Heart right ventricle (tissue), 16 donors: ENCODE data around the gene DET1. TPM values are rescaled to one million over a fixed set of nuclear protein-coding genes. Genes with fewer than 3 reads are reported as not detected.
A peak's percentile ranks its signal among the peaks of the same experiment; 100 is the strongest.
"Not testable (repeated sequence)": the region's sequence is repeated elsewhere in the genome, so short reads cannot be mapped to it uniquely, and the experiment has no call there.

Experiments
- ATAC-seq, 8 donors: fragments of 200-7000 bp; cut with Tn5 transposase; one replicate each; pipeline ENCODE4 v1.9.1; 2020; ENCODE audit warnings: mild to moderate bottlenecking in 8 of 8, moderate library complexity in 8 of 8, moderate number of reproducible peaks in 1 of 8
- DNase-seq, 2 donors: peaks; one replicate each; pipeline ENCODE4 v3.0.0-alpha.2; 2020
- H3K27ac ChIP-seq, 10 donors: fragments of 200-600 bp; sonication (generic) in 2 of 10; one replicate each; pipeline versions ENCODE4 v1.5.0 to v1.8.0; 2020 to 2022; ENCODE audit warnings: mild to moderate bottlenecking in 3 of 10
- H3K27me3 ChIP-seq, 7 donors: fragments of 200-600 bp; one replicate each; pipeline ENCODE4 v1.8.0; 2021 to 2022; ENCODE audit warnings: mild to moderate bottlenecking in 2 of 7
- H3K36me3 ChIP-seq, 9 donors: fragments of 200-600 bp; sonication (generic) in 1 of 9; one replicate each; pipeline versions ENCODE4 v1.5.0 to v1.8.0; 2020 to 2022; ENCODE audit warnings: mild to moderate bottlenecking in 2 of 9
- H3K4me1 ChIP-seq, 9 donors: fragments of 200-600 bp; sonication (generic) in 1 of 9; one replicate each; pipeline versions ENCODE4 v1.5.0 to v1.8.0; 2020 to 2022; ENCODE audit warnings: mild to moderate bottlenecking in 4 of 9
- H3K4me3 ChIP-seq, 10 donors: fragments of 200-600 bp; sonication (generic) in 2 of 10; one replicate each; pipeline versions ENCODE4 v1.5.0 to v1.8.0; 2020 to 2022; ENCODE audit warnings: mild to moderate bottlenecking in 7 of 10, moderate library complexity in 2 of 10
- H3K9me3 ChIP-seq, 11 donors: fragments of 200-600 bp in 10 of 11; sonication (generic) in 2 of 11; one replicate each; pipeline versions ENCODE4 v1.5.0 to v1.8.0; 2013 to 2022; ENCODE audit warnings: mild to moderate bottlenecking in 2 of 11, control low read depth in 1 of 11, moderate library complexity in 1 of 11
- WGBS, 2 donors: extraction: QIAGEN DNeasy Blood & Tissue Kit; methylation state at CpG; one replicate each; pipeline ENCODE4 v1.1.7; 2013; ENCODE audit warnings: inconsistent platforms in 1 of 2; 5-methylcytosine and 5-hydroxymethylcytosine counted together
- intact Hi-C, 10 donors: fragments of 100-400 bp; cut with DNase I; formaldehyde crosslinking; loops; one replicate each; pipeline versions ENCODE4 v1.11.1 to v1.14.2; 2022
- polyA plus RNA-seq, 2 donors: library from polyadenylated mRNA; stranded (reverse); fragments of 200-250 nt; gene quantifications; one replicate each; pipeline ENCODE4 v1.2.3, GENCODE V29; 2013
- total RNA-seq, 10 donors: library from RNA; stranded (reverse); fragmentation: NEBNext Ultra II Directional in 3 of 10; extraction: Animal tissue kit (Norgen Biotek cat#: 25700) in 3 of 10; gene quantifications; one replicate each; pipeline versions ENCODE4 v1.2.1 to v1.2.4, GENCODE V29; 2021 to 2023
- TF ChIP-seq, protein P1 (sequence below), 9 donors: fragments of 200-600 bp; sonication (generic) in 2 of 9; IDR thresholded peaks; one replicate each; pipeline versions ENCODE4 v1.5.0 to v1.8.0; 2021 to 2022; ENCODE audit warnings: antibody characterized with exemption in 9 of 9, mild to moderate bottlenecking in 5 of 9, moderate library complexity in 1 of 9
- donor health status: Arrhythmogenic right ventricular cardiomyopathy.
- donor health status: ischemic (EF 13 %, LVEDD 7.1; RV severe dilation, severe dysfunction).
- donor health status: healthy with polysubstance abuse.
- donor health status: DM: no; HTN: yes; CAD: no.
- donor health status: DM: no; HTN: no; CAD: no.
- donor health status: ischemic (EF 25% LVEDD 6.9; RV normal size, moderate dysfunction).
- donor health status: ischemic (EF 25% LVEDD 5.7; RV mildly dilated, moderate dysfunction).
- donor health status: healthy.
- donor health status: DM: yes; HTN: yes; CAD: no.
- donor health status: Ischemic cardiomyopathy.
- donor health status: ischemic (EF 35%, LVEDD 5.7; RV mildly dilated, moderate dysfunction).
- donor health status: nonischemic (EF 11% LVEDD 7.7; RV severe dilation, severe dysfunction).
- donor health status: DM: yes; HTN: yes; CAD: no.
- donor health status: PGD.
- donor health status: ischemic (EF 29% LVEDD 5.4; RV normal size, mild dysfunction).
- donor health status: nonischemic (EF 23%, LVEDD 6.1; RV moderate dilation, normal function).

Gene DET1
- total and polyA plus RNA-seq, 12 donors = 2.9 to 10.5 (median 8.3) TPM

- 83 to 84% methylated on average over 13 of the region's 13 CpGs for WGBS, 2 donors
- Histone ChIP-seq H3K27ac (peak overlapping the region; percentile 46 to 91 (median 82)), H3K36me3 (peaks cover 0 to 8% (median 0%) of the 10 kb centered on the region in 9 donors), H3K4me1 (peaks cover 6 to 59% (median 27%) of the 10 kb centered on the region in 9 donors), H3K4me3 (no peak overlapping the region), H3K9me3 (no peaks in the 10 kb centered on the region), H3K27me3 (no peaks in the 10 kb centered on the region)
- ATAC-seq (no peak), DNase-seq (no peak)
- TF ChIP-seq, protein P1, sequence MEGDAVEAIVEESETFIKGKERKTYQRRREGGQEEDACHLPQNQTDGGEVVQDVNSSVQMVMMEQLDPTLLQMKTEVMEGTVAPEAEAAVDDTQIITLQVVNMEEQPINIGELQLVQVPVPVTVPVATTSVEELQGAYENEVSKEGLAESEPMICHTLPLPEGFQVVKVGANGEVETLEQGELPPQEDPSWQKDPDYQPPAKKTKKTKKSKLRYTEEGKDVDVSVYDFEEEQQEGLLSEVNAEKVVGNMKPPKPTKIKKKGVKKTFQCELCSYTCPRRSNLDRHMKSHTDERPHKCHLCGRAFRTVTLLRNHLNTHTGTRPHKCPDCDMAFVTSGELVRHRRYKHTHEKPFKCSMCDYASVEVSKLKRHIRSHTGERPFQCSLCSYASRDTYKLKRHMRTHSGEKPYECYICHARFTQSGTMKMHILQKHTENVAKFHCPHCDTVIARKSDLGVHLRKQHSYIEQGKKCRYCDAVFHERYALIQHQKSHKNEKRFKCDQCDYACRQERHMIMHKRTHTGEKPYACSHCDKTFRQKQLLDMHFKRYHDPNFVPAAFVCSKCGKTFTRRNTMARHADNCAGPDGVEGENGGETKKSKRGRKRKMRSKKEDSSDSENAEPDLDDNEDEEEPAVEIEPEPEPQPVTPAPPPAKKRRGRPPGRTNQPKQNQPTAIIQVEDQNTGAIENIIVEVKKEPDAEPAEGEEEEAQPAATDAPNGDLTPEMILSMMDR (IDR thresholded peaks at IDR 0.05) = no peak
- intact Hi-C loops = loop anchor here in 1 of 10 donors (10.0 kb wide), 1 partner anchor 72 kb away; no protein-coding TSS in a partner anchor
Measured at GRCh38 chr15:88543065-88543776, 3.3 kb downstream of the DET1 start.

GRCh38 chr15:88542342-88542733 is 4.1 kb downstream of the DET1 start:
- H3K36me3 ChIP-seq = peaks cover 0 to 8% (median 0%) of the 10 kb centered on the region in 9 donors
- intact Hi-C loops = loop anchor here in 2 of 10 donors (1.0 to 10.0 kb wide), 2 partner anchors 45 to 72 kb away; no protein-coding TSS in a partner anchor
- no peaks in the 10 kb centered on the region for H3K27me3 ChIP-seq
- TF ChIP-seq, protein P1 (IDR thresholded peaks at IDR 0.05) = no peak
- DNase-seq (peak in 1 of 2 donors; percentile 57), ATAC-seq (peak in 3 of 8 donors; percentile 6 to 36 (median 26))
- peak overlapping the region; percentile 46 to 91 (median 82) for H3K27ac ChIP-seq
- no peak overlapping the region for H3K4me3 ChIP-seq
- peaks cover 7 to 59% (median 29%) of the 10 kb centered on the region in 9 donors for H3K4me1 ChIP-seq
- 37 to 50% methylated on average over 8 of the region's 8 CpGs for WGBS, 2 donors
- H3K9me3 ChIP-seq = no peaks in the 10 kb centered on the region

DNA sequence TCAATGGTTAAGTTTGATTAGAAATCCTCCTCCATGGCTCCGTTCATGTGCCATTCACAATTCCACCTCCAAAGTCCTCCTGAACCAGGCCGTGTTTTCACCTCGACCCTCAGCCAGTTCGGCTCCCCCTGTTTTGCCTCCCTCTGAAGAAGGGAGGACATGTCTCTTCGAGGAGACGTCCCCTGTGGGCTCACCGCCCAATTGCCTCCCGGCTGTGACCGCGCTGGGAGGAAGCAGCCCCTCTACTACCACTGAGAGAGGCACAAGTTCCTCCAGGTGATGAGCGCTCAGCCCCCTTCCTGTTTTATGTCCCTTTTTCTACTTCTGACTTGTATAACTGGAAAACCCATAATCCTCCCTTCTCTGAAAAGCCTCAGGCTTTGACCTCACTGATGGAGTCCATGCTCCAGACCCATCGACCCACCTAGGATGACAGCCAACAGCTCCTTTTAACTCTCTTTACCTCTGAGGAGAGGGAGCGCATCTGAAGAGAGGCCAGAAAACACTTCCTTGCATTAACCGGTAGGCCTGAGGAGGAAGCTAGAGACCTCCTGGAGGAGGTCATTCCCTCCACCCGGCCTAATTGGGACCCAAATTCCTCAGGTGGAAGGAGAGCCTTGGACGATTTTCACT is 4.7 kb downstream of the DET1 start:
- TF ChIP-seq, protein P1 (IDR thresholded peaks at IDR 0.05) = no peak
- DNase-seq (no peak), ATAC-seq (no peak)
- intact Hi-C loops = loop anchor here in 2 of 10 donors (1.0 to 10.0 kb wide), 2 partner anchors 45 to 73 kb away; no protein-coding TSS in a partner anchor
- H3K27me3 ChIP-seq = no peaks in the 10 kb centered on the region
- no peaks in the 10 kb centered on the region for H3K9me3 ChIP-seq
- no peak overlapping the region for H3K4me3 ChIP-seq
- 79% methylated on average over 16 of the region's 16 CpGs for WGBS, 2 donors
- peaks cover 7 to 62% (median 27%) of the 10 kb centered on the region in 9 donors for H3K4me1 ChIP-seq
- H3K27ac ChIP-seq = peak overlapping the region; percentile 46 to 91 (median 82)
- peaks cover 0 to 8% (median 0%) of the 10 kb centered on the region in 9 donors for H3K36me3 ChIP-seq

GRCh38 chr15:88541111-88541510 is 5.4 kb downstream of the DET1 start:
- not testable (repeated sequence) for H3K27ac ChIP-seq, H3K9me3 ChIP-seq, H3K27me3 ChIP-seq, H3K4me3 ChIP-seq, H3K36me3 ChIP-seq, ATAC-seq, DNase-seq
- H3K4me1 ChIP-seq = peaks cover 7 to 64% (median 27%) of the 10 kb centered on the region in 9 donors
- intact Hi-C loops = loop anchor here in 1 of 10 donors (10.0 kb wide), 1 partner anchor 74 kb away; no protein-coding TSS in a partner anchor
- WGBS, 2 donors = 91% methylated on average over 4 to 6 of the region's 9 CpGs

- ATAC-seq, H3K9me3 ChIP-seq, H3K27me3 ChIP-seq, DNase-seq, H3K4me3 ChIP-seq, H3K36me3 ChIP-seq: not testable (repeated sequence)
- Histone ChIP-seq H3K27ac (peak overlapping the region in 2 of 10 donors; percentile 37 to 41), H3K4me1 (peaks cover 7 to 61% (median 26%) of the 10 kb centered on the region in 9 donors)
- 67% methylated on average over 2 of the region's 2 CpGs; no CpG with 5 or more reads in 1 of the 2 donors for whole genome bisulfite sequencing, 2 donors
- intact Hi-C loops = loop anchor here in 1 of 10 donors (10.0 kb wide), 1 partner anchor 74 kb away; no protein-coding TSS in a partner anchor
Measured at GRCh38 chr15:88540350-88540749, 6.1 kb downstream of the DET1 start.
